GM18861 (cell line): Measurements from ENCODE around the gene TRIP12.
"Not testable (repeated sequence)": the region's sequence is repeated elsewhere in the genome, so short reads cannot be mapped to it uniquely, and the experiment has no call there.

ENCODE experiments used
- ATAC-seq: cut with Tn5 transposase; IDR thresholded peaks from one replicate; pipeline ENCODE4 v1.9.1; 2021; ENCODE audit not compliant: unreplicated experiment

The TRIP12 gene

GRCh38 chr2:229725716-229726574 lies 195.9 kb downstream of the TRIP12 start:
- no peak for ATAC-seq

- ATAC-seq, result not testable (repeated sequence)
These were observed 198.6 kb downstream of the TRIP12 start for GRCh38 chr2:229723192-229723591.

GRCh38 chr2:229719926-229720647 lies 201.7 kb downstream of the TRIP12 start:
- no peak for ATAC-seq

DNA sequence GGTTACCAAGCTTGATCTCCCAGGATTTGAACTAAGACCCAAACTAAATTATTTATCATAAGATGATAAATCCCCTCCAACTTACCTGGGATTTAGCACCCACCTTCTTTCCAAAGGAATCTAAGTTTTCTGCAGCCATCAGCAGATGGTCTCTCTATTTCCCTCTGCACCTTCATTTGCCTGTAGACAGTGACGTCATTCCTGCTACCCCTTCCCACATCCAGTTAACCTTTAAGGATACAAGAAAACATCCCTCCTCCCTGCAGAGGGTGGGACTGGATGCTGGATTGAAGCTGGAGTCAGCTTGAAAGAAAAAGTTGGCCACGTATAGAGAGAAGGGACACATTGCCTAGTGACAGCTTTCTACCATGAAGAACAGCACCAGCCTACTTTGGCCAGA lies 203.8 kb downstream of the TRIP12 start:
- no peak for ATAC-seq

- no peak for ATAC-seq
These were observed 205.8 kb downstream of the TRIP12 start for GRCh38 chr2:229715895-229716507.

GRCh38 chr2:229714736-229715541 lies 206.9 kb downstream of the TRIP12 start:
- peak; percentile 5 for ATAC-seq

GRCh38 chr2:229714080-229714735 lies 207.6 kb downstream of the TRIP12 start, which contains the start of gene DNER:
Gene DNER, minus strand, starts transcription at chr2:229714555. Its CDS starts 132 bp downstream, at chr2:229714423.
- ATAC-seq, result peak; percentile 52
